NCI-H1092 treated with DMSO at 0.1 percent for 48 hours (cell line): ENCODE data around the gene YWHAQ.

Experiments
- DNase-seq: peaks from one replicate; lab custom pipeline; 2025; lab: John Stamatoyannopoulos, UW

The YWHAQ gene

DNA sequence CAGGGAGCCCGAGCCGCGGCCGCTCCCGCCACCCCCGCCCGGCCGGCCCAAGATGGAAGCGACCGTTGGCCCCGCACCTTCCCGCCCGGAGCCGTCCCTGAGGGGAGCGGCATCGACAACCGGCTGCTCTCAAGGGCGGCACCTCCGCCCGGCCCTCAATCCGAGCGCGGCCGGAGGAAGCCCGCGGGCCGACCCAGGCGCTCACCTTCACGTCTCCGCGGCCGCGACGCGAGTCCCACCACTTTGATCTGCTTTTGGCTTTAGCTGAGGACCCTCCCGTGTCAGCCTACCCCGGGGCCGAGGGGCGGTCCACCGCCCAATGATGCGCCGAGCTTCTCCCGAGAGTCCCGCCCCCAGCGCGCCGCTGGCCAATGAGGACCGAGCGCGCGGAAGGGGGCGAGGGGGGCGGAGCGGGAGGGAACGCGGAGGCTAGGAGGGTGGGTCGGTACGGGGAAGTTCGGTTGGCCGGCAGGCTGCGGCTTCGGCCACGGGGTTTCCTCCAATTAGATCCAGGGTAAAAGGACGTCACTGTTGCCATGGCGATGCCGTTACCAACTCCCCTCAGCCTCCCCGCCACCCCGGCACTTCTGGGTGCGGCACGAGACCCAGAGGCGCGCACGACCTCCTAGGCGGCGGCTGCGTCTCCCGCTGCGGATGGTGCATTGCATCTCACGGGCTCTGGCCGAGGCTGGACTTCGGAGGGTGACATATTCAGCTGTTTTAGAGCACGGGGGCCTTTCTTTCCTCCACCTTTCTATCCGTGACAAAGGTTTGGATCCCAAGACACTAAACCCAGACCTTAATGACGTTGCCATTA is at the start of gene YWHAQ:
YWHAQ (minus strand) TSS at position 262 of the 817 bp plus-strand sequence. CDS start 545 bp downstream, outside the sequence.
- peak; percentile 98 for DNase-seq

DNA sequence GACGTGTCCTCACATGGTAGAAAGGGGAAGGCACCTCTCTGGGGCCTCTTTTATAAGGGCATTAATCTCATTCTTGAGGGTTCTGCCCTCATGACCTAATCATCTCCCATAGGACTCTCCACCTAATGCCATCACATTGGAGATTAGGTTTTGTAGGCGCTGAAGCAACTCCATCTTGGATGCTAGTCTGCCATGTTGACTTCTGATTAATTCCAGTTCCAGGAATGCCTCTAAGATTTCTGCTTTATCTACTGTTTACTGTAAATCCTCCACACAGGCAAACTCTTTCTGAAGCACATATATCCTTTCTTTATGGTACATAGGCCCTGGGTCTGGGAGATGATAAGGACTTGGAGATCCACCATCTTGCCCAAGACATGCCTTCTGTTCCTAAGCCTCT is 49.3 kb upstream of the YWHAQ start:
- DNase-seq = no peak

DNA sequence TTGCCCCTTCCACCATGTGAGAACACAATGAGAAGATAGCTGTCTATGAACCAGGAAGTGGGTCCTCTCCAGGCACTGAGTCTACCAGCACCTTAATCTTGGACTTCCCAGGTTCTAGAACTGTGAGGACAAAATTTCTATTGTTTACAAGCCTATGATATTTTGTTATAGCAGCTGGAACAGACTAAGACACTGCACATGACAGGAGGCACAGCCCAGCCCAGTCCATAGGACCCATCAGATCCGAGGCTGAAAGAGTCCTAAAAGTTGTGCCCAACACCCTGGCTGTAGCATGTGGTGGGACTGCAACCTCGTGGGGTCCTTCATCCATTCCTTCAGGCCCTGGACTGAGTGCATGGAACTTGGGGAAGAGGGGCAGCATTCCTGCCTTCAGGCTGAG is 48.4 kb upstream of the YWHAQ start:
- DNase-seq = no peak

DNA sequence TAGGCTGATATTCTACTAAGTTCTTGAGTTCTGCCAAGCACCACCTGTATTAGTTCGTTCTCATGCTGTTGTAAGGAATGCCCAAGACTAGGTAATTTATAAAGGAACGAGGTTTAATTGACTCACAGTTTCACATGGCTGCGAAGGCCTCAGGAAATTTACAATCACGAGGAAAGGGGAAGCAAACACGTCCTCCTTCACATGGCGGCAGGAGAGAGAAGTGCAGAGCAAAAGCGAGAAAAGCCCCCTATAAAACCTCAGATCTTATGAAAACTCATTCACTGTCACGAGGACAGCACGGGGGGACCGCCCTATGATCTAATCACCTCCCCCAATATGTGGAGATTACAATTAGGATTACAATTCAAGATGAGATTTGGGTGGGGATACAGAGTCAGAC is 47.7 kb upstream of the YWHAQ start:
- DNase-seq = no peak

DNA sequence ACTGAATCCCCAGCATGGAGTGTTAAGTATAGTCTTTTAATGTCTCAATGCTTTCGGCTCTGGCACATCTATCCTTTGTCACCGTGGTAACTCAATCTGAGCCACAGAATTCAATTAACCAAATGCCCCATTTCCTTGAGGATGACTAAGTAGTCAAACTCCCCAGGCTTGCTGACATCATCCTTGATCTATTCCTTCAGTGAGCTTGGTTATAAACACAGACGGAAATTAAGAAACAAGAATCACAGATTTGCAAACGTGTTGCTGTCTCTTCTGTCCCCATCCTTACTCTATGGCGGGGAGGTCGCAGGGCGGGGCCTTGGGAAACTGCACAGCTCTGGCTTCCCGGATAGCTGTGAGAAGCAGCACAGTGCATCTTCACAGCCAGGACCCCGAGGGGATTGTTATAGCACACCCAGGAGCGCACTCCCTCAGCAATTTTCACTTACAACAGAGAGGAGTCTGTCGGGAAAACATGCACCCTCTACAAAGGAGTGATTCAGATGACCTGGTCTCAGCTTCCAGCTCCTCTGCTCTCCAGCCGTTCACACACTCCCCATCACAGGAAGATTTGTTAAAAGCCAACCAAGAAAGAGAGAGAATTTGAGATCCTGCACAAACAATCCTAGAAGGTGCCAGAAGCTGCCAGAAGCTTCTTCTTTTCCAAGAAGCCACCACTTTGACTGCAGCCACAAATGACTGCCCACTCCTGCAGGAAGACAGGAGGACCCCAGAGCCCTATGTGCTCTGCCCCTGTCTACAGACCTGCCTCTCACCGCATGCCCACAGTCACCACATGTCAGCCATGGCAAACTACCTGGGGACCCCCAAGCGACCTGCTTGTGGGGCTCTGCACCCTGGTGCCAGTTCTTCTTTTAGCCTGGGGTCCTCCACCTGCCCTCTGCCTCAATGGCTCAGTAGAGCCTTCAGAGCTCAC is 44.9 kb upstream of the YWHAQ start:
- DNase-seq = no peak

DNA sequence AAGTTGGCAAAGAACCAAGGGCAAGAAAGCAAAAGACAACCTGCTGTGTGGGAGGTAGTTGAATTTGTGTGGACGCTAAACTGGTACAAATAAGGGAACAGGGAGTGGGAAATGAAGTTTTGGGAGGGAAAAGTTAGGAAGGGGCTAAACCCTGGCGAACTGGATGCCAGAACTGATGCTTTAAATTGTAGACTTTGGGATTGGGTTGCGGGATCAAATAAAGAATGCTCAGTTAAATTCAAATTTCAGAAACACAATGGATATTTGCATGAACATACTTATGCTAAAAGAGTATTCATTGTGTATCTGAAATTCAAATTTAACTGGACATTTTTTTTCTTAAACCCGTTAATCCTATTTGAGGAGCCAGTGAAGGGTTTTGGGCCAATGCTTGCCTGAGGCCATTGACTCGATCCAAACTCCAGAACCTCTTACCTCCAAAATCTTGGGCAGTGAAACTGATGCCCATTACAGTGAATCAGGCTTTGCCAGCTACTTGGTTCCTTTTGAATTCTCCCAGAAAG is 44.2 kb upstream of the YWHAQ start:
- DNase-seq = no peak

DNA sequence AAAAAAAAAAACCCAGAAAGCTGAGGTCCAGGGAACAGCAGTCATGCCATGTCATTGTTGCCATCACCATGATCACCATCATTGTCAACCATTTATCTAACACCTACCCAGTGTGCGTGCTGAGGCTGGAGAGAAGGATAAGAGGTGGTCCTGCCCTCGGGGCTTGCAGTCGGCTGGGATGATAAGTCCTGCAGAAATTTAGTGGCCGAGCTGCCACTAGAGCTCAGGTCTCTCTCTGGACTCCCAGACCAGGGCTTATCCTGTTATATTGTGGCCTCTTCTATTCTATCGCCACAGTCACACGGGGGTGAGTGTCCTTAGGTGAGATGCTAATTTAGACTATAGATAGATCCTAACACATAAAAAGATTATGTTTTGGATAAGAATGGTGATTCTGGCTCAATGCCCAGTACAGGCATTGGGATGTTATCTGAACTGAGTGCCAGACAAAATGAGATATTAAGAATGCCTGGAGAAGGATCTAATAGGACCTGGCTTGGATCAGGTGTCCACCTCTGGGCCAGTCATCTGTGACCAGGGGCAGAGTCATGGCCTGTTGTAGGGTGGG is 43.2 kb upstream of the YWHAQ start:
- no peak for DNase-seq

DNA sequence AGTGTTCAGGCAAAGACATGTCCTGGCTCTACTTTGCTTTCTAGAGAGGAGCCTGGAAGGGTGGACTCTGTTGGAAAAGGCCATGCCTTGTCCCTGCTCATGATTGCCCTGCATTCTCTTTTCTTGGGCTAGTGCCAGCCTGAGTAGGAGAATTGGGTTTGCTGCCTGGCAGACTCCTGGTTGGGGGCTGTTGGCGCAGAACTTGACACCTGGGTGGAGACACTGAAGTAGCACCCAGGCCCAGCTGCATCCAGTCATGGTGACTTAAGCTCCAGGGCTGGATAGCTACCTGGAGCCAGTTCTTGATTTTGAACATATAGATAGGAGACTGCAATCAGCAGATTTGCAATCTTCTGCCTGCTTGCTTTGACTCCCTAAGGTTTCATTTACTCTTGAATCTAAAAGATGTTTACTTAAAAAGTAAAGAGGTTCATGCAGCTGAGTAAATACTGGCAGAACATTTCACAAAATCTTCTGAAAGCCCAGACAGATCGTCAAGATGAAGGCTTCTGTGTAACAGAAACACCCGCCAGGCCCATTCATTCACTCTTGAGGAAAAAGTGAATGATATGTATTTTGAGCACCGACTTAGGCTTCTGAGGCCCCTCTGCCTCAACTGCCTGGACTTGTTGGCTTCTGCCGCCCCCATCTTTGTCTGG is 38.0 kb upstream of the YWHAQ start:
- peak; percentile 78 for DNase-seq

DNA sequence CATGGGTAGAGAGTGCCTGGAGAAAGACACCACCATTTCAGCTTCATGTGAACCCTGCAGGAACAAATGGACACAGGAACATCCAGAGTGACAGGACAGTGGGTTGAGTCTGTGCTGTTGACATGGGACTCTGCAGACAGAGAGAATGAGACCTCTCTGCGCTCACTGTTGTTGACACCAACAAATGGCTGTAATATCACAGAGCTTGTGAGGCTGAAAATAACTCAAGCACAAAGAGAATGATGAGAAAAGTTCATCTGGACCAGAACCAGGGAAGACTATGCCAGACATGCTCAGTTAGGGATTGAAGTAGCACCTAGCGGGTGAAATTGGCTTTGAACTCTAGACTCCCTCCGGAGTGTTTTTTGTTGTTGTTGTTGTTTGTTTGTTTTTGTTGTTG is 37.0 kb upstream of the YWHAQ start:
- no peak for DNase-seq

DNA sequence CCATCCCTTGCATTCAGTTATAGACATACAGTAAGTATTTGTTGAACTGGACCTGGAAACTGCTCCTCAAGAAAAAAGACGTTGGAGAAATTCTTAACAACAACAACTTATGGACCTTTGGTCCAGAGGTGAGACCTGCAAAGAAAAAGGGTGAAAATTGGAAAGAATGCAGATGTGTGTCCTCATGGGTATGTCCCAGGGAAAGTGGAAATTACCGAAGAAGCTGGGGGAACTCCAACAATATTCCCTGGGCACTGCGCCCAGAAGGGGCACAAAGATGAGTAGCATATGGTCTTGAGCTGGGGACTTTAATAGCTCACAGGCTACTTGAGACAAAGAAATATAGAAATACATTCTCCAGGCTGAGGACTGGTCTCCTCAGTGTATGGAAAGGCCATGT is 35.5 kb upstream of the YWHAQ start:
- no peak for DNase-seq

DNA sequence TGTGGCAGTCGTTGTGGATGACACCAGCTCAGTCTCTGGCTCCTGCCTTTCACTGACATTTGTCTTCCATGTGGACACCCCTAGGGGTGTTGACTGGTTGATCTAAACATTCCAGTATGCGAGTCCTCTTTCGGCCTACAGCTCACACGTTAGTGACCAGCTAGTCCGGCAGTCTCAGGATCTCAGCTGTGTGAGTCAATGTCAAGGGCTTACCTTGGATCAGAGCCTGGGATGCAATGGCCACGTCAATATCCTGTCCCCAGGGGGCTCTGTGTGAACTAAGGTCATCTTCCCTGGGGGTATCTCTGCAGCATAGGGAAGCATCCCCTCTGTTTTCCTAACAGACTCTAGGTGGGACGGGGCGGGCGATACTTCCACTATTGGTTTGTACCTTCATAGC is 35.1 kb upstream of the YWHAQ start:
- no peak for DNase-seq

DNA sequence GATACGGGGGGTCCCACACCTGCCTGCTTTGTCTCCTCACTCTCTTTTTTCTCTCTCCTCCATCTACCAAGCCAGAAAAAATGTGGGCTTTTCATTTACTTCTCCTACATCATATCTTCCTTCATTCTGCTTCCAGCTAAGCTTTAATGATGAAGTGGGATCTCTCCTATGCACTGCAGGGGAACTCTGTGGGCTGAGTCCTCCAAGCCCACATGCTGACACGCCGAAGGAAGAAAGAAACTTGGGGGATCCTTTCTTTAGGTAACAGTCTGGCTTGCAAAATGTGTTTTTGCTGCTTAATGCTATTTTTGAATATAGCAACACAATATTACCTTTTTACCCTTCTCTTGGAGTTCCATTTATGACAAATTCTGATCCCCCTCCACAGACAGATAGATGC is 33.6 kb upstream of the YWHAQ start:
- DNase-seq = no peak

DNA sequence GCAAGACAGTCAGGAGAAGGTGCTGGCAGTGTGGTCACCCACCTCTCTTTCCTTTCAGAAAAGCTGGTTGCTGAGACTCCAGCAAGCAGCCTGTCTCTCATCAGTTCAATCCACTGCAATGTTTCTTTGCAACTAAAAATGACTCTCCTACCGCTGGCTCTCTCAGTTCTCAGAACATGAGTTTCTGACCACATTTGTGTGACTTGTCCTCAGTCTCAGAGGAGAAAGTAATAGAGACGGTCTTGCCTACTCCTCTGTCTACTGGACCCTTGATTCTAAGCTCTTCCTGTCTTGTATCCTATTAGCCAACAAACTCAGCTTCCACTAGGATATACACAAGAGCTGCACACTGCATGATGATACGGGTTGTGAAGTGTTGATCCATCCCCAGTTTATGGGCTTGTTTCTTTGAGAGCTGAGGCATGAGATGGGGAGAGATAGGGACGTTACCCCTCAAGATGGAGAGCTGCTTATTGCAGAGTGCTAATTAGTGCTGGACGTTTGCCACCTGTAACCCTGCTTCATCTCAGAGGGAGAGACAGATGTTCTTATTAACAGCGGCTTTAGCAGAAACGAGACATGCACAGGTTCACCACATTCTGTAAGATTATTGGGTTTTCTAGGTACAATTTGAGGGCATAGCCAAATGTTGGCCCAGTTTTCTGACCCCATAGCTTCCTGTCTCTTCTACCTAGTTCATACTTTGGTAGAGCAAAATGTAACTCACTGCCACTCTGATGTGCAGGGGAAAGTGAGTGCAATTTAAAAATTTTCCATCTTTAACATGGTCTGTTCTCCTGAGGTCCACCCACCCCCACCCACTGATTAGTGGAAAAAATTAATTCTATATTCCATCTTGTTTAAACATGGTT is 32.4 kb upstream of the YWHAQ start:
- peak; percentile 44 for DNase-seq

DNA sequence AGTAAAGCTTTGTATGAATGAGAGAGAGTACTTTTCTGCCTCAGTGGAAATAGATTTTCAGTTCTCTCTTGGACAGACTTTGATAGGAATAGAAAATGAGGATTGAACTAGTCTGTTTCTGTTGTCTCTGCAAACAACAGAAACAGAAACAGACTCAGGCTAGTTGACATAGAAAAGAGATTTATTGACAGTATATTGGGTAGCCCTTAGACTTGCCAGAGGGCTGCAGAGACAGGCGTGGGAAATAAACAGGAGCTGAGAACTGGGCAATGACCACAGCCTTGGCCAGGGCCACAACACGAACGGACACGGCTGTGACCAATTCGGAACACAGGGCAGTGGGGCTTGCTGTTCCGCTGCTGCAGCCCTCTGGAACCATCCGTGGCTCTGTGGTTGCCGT is 30.5 kb upstream of the YWHAQ start:
- no peak for DNase-seq

DNA sequence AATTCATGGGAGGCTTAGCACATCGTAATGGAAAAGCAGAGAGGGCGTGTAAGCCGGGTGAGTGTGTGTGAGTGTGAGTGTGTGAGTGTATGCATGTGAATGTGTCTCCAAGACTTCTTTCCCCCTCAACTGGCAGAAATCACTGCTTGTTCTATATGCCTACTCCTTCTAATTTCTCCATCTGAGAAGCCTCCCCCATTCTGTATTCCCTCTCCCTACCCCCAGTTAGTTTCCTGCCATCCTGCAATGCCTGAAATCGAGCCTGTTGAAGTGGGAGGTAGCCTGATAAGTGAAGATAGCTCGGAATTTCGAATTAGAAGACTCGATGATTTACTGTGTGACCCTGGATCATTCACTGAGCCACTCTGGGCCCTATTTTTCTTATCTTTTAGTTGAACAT is 30.0 kb upstream of the YWHAQ start:
- no peak for DNase-seq

DNA sequence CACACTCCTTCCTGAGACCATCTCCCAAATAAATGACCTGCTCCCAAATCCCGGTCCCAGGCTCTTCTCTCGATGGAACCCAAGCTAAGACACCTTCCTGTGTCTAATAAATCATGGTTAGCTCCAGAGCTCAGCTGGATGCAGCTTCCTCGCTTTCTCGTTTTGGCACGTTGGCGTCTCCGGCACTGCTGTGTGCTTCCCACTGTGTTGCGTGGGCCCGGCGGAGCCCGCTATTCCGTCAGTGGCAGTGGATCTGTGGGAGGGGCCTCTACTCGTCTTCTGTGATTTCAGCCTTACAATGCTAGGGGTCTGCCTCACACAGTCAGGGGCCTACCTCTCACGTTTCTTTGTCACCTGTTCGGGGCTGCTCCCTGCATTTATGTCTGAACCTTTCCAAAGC is 29.4 kb upstream of the YWHAQ start:
- no peak for DNase-seq

DNA sequence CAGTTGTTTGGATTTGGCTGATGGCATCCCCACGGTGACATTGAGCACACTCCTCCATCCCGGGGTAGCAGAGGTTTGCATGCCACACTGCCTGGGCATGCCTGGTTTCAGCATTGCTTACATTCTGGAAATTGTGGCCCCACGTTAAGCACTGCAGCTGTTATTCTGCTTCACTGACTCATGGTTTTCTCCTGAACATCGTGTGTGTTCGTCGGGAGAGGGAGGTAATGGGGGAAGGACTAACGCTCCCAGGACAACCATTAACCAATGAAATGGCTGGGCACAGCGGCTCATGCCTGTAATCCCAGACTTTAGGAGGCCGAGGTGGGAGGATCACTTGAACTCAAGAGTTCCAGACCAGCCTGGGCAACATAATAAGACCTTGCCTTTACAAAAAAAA is 28.2 kb upstream of the YWHAQ start:
- no peak for DNase-seq

DNA sequence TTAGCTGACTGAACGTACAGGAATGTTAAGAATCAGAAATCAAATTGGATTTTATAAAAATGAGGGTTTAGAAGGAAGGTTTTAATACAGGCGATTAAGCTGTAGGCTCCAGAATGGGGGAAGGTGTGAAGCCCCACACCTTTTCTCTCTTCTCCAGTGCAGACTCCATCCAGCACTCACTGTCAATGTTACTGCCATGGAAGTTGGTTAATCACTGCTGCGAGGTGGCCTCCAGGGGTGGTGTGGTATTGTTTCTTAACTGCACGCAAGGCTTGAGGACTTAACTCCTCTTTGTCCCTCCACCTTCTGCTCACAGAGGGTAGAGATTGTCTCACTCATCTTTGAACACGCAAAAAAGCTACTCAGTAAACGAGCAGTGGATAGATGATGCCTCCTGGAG is 26.9 kb upstream of the YWHAQ start:
- DNase-seq = no peak

DNA sequence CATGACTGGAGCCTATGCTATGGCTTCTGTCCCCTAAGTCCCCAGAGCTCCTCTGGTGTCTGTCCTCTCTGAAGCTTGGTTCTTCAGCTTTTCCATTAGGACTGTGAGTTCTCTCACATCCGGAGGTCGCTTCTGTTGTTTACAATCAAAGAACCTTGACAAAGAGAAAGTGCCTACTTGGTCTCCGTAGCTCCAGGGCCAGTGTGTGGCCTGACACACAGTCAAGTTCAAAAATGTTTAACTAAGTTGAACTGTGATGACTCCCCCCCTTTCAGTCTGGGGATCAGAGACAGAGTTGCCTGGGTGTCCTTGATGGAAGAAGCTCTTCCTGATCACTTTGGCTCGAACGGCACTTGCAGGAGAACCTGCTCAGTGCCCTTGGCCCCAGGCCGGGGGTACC is 26.3 kb upstream of the YWHAQ start:
- DNase-seq = no peak

DNA sequence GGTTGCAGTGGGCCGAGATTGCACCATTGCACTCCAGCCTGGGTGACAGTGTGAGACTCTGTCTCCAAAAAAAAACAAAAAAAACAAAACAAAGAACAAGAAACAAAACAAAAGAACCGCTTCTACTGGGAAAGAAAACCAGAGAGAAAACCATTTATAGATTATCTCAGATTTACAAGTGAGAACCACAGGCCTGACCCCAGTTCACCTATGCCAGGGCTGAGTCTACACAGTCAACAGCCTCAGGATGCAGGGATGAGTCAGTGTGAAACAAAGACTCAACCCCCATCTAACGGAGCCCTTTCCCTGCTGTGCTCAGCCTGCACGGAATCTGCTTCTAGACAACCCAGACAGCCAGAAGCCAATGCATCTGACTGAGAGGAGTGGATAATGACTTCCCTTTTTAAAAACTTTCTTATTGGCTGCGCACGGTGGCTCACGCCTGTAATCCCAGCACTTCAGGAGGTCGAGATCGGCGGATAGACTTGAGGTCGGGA is 25.5 kb upstream of the YWHAQ start:
- DNase-seq = no peak
